ENCODE results near the gene BUD13.

Gene BUD13

GRCh38 chr11:116786966-116787365, 14.2 kb upstream of the BUD13 start:
- peak overlapping the region; percentile 88 to 96 for H3K9ac ChIP-seq (ENCODE audit: low read length in 2 of 2)
- peak overlapping the region; percentile 92 to 94 for H3K4me3 ChIP-seq (ENCODE audit: low read length in 2 of 2)
- peaks cover 42 to 46% of the 10 kb centered on the region in 2 donors for H3K36me3 ChIP-seq (ENCODE audit: control insufficient read depth in 2 of 2, insufficient read depth in 2 of 2, low read length in 2 of 2)
- H3K9me3 ChIP-seq (ENCODE audit: control insufficient read depth in 2 of 2, low read length in 2 of 2): no peaks in the 10 kb centered on the region
- peaks cover 22% of the 10 kb centered on the region for H3K4me1 ChIP-seq (ENCODE audit: control insufficient read depth, insufficient read depth, low read length)
- H3K27ac ChIP-seq (ENCODE audit: low read length): no peak overlapping the region
- H3K27me3 ChIP-seq (ENCODE audit: control insufficient read depth in 1 of 2, insufficient read depth in 2 of 2, low read length in 2 of 2): no peaks in the 10 kb centered on the region

DNA sequence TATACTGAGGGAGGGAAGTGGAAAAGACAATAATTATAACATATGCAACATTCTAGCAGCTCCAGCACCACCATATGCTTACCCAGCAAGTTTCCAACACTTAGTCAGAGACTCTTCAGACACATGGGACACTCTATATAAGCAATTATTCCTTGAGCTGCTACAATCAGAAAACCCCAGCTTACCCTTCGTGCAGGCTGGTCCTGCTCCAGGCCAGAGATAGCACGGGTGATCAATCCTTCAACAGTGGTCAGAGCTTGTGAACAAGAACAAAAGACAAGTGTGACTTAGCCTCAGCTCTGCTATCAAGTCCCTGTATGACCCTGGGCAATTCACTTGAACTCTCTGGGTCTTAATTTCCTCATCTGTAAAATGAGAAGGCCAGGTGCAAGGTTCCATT, 13.5 kb upstream of the BUD13 start:
- H3K4me3 ChIP-seq (ENCODE audit: low read length in 2 of 2): peak overlapping the region in 1 of 2 donors; percentile 92

GRCh38 chr11:116782728-116783127, 9.9 kb upstream of the BUD13 start:
- Histone ChIP-seq H3K27me3 (ENCODE audit: control insufficient read depth in 1 of 2, insufficient read depth in 2 of 2, low read length in 2 of 2) (no peaks in the 10 kb centered on the region), H3K4me1 (ENCODE audit: control insufficient read depth, insufficient read depth, low read length) (peaks cover 9% of the 10 kb centered on the region), H3K9me3 (ENCODE audit: control insufficient read depth in 2 of 2, low read length in 2 of 2) (no peaks in the 10 kb centered on the region), H3K27ac (ENCODE audit: low read length) (no peak overlapping the region), H3K9ac (ENCODE audit: low read length in 2 of 2) (no peak overlapping the region), H3K36me3 (ENCODE audit: control insufficient read depth in 2 of 2, insufficient read depth in 2 of 2, low read length in 2 of 2) (peaks cover 63 to 67% of the 10 kb centered on the region in 2 donors), H3K4me3 (ENCODE audit: low read length in 2 of 2) (no peak overlapping the region)

More for the DNA sequence above, 13.5 kb upstream of the BUD13 start:
- Histone ChIP-seq H3K36me3 (ENCODE audit: control insufficient read depth in 2 of 2, insufficient read depth in 2 of 2, low read length in 2 of 2) (peaks cover 43 to 47% of the 10 kb centered on the region in 2 donors), H3K27ac (ENCODE audit: low read length) (no peak overlapping the region), H3K9me3 (ENCODE audit: control insufficient read depth in 2 of 2, low read length in 2 of 2) (no peaks in the 10 kb centered on the region), H3K27me3 (ENCODE audit: control insufficient read depth in 1 of 2, insufficient read depth in 2 of 2, low read length in 2 of 2) (no peaks in the 10 kb centered on the region), H3K9ac (ENCODE audit: low read length in 2 of 2) (no peak overlapping the region), H3K4me1 (ENCODE audit: control insufficient read depth, insufficient read depth, low read length) (peaks cover 16% of the 10 kb centered on the region)

- H3K27ac ChIP-seq (ENCODE audit: low read length): no peak overlapping the region
- peaks cover under 1% of the 10 kb centered on the region for H3K4me1 ChIP-seq (ENCODE audit: control insufficient read depth, insufficient read depth, low read length)
- H3K9ac ChIP-seq (ENCODE audit: low read length in 2 of 2): no peak overlapping the region
- no peaks in the 10 kb centered on the region for H3K27me3 ChIP-seq (ENCODE audit: control insufficient read depth in 1 of 2, insufficient read depth in 2 of 2, low read length in 2 of 2)
- H3K4me3 ChIP-seq (ENCODE audit: low read length in 2 of 2): no peak overlapping the region
- no peaks in the 10 kb centered on the region for H3K9me3 ChIP-seq (ENCODE audit: control insufficient read depth in 2 of 2, low read length in 2 of 2)
- H3K36me3 ChIP-seq (ENCODE audit: control insufficient read depth in 2 of 2, insufficient read depth in 2 of 2, low read length in 2 of 2): peaks cover 42 to 50% of the 10 kb centered on the region in 2 donors
Measured at GRCh38 chr11:116778556-116778955, 5.8 kb upstream of the BUD13 start.

DNA sequence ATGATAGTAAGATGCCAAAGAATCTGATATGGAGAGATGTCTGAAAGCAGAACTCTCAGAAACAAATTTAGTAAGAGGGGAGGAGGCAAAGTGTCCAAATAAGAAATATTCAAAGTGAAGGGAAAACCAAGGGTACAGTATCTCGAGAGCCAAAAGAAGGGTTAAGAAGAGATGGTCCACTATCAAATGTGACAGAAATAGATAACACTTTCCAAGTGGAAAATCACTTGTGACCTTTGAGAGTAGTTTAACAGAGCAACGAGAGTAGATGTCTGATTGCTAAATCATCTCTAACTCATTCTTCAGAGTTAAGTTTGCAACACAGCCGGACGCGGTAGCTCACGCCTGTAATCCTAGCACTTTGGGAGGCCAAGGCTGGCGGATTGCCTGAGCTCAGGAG, 4.3 kb upstream of the BUD13 start:
- Histone ChIP-seq H3K36me3 (ENCODE audit: control insufficient read depth in 2 of 2, insufficient read depth in 2 of 2, low read length in 2 of 2) (peaks cover 28 to 35% of the 10 kb centered on the region in 2 donors), H3K27me3 (ENCODE audit: control insufficient read depth in 1 of 2, insufficient read depth in 2 of 2, low read length in 2 of 2) (no peaks in the 10 kb centered on the region), H3K9me3 (ENCODE audit: control insufficient read depth in 2 of 2, low read length in 2 of 2) (no peaks in the 10 kb centered on the region), H3K9ac (ENCODE audit: low read length in 2 of 2) (no peak overlapping the region), H3K4me1 (ENCODE audit: control insufficient read depth, insufficient read depth, low read length) (peaks cover 9% of the 10 kb centered on the region), H3K27ac (ENCODE audit: low read length) (no peak overlapping the region), H3K4me3 (ENCODE audit: low read length in 2 of 2) (no peak overlapping the region)

GRCh38 chr11:116776522-116776984, 3.8 kb upstream of the BUD13 start:
- Histone ChIP-seq H3K27ac (ENCODE audit: low read length) (no peak overlapping the region), H3K4me1 (ENCODE audit: control insufficient read depth, insufficient read depth, low read length) (peaks cover 14% of the 10 kb centered on the region), H3K27me3 (ENCODE audit: control insufficient read depth in 1 of 2, insufficient read depth in 2 of 2, low read length in 2 of 2) (no peaks in the 10 kb centered on the region), H3K9ac (ENCODE audit: low read length in 2 of 2) (no peak overlapping the region), H3K4me3 (ENCODE audit: low read length in 2 of 2) (no peak overlapping the region), H3K36me3 (ENCODE audit: control insufficient read depth in 2 of 2, insufficient read depth in 2 of 2, low read length in 2 of 2) (peaks cover 26 to 32% of the 10 kb centered on the region in 2 donors), H3K9me3 (ENCODE audit: control insufficient read depth in 2 of 2, low read length in 2 of 2) (no peaks in the 10 kb centered on the region)

DNA sequence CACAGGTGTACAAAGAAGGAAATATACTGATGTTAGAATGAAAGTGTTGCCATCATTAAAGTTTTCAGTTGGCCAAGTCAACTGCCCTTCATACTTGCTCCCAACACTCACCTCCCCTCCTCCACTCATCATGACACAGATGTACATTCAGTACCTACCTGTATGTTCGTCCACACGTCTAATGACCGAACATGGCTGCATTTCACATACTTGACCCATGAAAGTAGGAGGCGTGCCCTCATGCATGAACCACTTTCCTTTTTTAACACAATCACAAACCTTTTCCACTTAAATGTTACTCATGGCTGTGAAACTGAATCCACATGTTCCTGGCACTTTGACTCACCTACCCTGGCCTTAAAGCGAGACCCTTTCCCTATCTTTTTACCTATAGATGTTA, 3.2 kb upstream of the BUD13 start:
- H3K9me3 ChIP-seq (ENCODE audit: control insufficient read depth in 2 of 2, low read length in 2 of 2): no peaks in the 10 kb centered on the region
- no peaks in the 10 kb centered on the region for H3K27me3 ChIP-seq (ENCODE audit: control insufficient read depth in 1 of 2, insufficient read depth in 2 of 2, low read length in 2 of 2)
- H3K9ac ChIP-seq (ENCODE audit: low read length in 2 of 2): no peak overlapping the region
- peaks cover 26 to 32% of the 10 kb centered on the region in 2 donors for H3K36me3 ChIP-seq (ENCODE audit: control insufficient read depth in 2 of 2, insufficient read depth in 2 of 2, low read length in 2 of 2)
- H3K4me3 ChIP-seq (ENCODE audit: low read length in 2 of 2): no peak overlapping the region
- H3K27ac ChIP-seq (ENCODE audit: low read length): no peak overlapping the region
- peaks cover 14% of the 10 kb centered on the region for H3K4me1 ChIP-seq (ENCODE audit: control insufficient read depth, insufficient read depth, low read length)

GRCh38 chr11:116774661-116775060, 1.9 kb upstream of the BUD13 start:
- H3K9ac ChIP-seq (ENCODE audit: low read length in 2 of 2): no peak overlapping the region

DNA sequence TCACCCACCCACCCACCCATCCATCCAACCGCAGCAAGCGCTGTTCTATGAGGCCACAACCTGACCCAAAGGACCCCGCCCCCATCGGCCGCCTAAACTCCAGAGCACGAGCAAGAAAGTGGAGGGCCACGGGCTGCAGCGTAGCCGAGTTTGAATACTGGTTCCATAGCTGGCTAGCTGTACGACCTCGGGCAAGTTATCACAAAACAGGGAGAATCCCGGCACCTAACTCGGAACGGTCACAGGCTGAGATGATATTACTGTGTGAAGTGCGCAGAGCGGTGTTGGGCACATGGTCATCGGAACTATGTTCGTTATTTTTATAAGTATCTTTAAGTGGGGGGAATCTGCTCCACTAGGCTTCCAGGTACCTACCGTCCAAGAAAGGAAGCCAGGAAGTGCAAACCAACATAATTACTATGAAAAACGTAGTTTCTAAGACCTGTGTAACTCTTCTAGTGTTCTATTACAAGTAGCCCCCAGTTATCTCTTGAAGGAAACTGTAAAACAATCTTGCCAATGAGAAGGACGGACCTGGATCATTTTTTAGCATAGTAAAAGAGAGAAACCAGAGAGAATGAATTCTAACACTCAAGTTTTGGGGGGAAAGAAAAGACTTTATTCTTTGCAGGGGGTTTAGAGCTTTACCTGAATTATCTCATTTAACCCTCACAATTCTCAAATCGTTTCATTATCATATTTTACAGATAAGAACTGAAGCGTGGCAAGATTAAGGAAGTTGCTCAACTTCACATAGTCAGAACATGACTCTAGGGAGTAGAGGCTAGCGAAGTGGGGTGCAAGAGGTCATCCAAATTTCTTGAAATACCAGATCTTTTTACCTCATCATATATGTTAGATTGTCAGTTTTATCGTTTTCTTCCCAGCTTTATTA, 663 bp upstream of the BUD13 start:
- H3K9ac ChIP-seq (ENCODE audit: low read length in 2 of 2): peak overlapping the region; percentile 81 to 84
- H3K27ac ChIP-seq (ENCODE audit: low read length): no peak overlapping the region
- H3K4me3 ChIP-seq (ENCODE audit: low read length in 2 of 2): peak overlapping the region; percentile 92 to 97
- no peaks in the 10 kb centered on the region for H3K27me3 ChIP-seq (ENCODE audit: control insufficient read depth in 1 of 2, insufficient read depth in 2 of 2, low read length in 2 of 2)
- H3K9me3 ChIP-seq (ENCODE audit: control insufficient read depth in 2 of 2, low read length in 2 of 2): no peaks in the 10 kb centered on the region
- peaks cover 16 to 26% of the 10 kb centered on the region in 2 donors for H3K36me3 ChIP-seq (ENCODE audit: control insufficient read depth in 2 of 2, insufficient read depth in 2 of 2, low read length in 2 of 2)
- peaks cover 19% of the 10 kb centered on the region for H3K4me1 ChIP-seq (ENCODE audit: control insufficient read depth, insufficient read depth, low read length)

More at GRCh38 chr11:116774661-116775060, 1.9 kb upstream of the BUD13 start:
- no peaks in the 10 kb centered on the region for H3K9me3 ChIP-seq (ENCODE audit: control insufficient read depth in 2 of 2, low read length in 2 of 2)
- peaks cover 22 to 34% of the 10 kb centered on the region in 2 donors for H3K36me3 ChIP-seq (ENCODE audit: control insufficient read depth in 2 of 2, insufficient read depth in 2 of 2, low read length in 2 of 2)
- no peak overlapping the region for H3K4me3 ChIP-seq (ENCODE audit: low read length in 2 of 2)
- H3K4me1 ChIP-seq (ENCODE audit: control insufficient read depth, insufficient read depth, low read length): peaks cover 19% of the 10 kb centered on the region
- no peaks in the 10 kb centered on the region for H3K27me3 ChIP-seq (ENCODE audit: control insufficient read depth in 1 of 2, insufficient read depth in 2 of 2, low read length in 2 of 2)
- no peak overlapping the region for H3K27ac ChIP-seq (ENCODE audit: low read length)

- H3K36me3 ChIP-seq (ENCODE audit: control insufficient read depth in 2 of 2, insufficient read depth in 2 of 2, low read length in 2 of 2): peaks cover 6 to 13% of the 10 kb centered on the region in 2 donors
- H3K9ac ChIP-seq (ENCODE audit: low read length in 2 of 2): peak overlapping the region; percentile 89 to 91
- peak overlapping the region; percentile 92 to 97 for H3K4me3 ChIP-seq (ENCODE audit: low read length in 2 of 2)
- no peaks in the 10 kb centered on the region for H3K27me3 ChIP-seq (ENCODE audit: control insufficient read depth in 1 of 2, insufficient read depth in 2 of 2, low read length in 2 of 2)
- H3K27ac ChIP-seq (ENCODE audit: low read length): peak overlapping the region; percentile 66
- peaks cover 19% of the 10 kb centered on the region for H3K4me1 ChIP-seq (ENCODE audit: control insufficient read depth, insufficient read depth, low read length)
- H3K9me3 ChIP-seq (ENCODE audit: control insufficient read depth in 2 of 2, low read length in 2 of 2): no peaks in the 10 kb centered on the region
Measured at GRCh38 chr11:116771935-116772334, 852 bp downstream of the BUD13 start.

- no peak overlapping the region for H3K4me3 ChIP-seq (ENCODE audit: low read length in 2 of 2)
- no peaks in the 10 kb centered on the region for H3K9me3 ChIP-seq (ENCODE audit: control insufficient read depth in 2 of 2, low read length in 2 of 2)
- no peak overlapping the region for H3K9ac ChIP-seq (ENCODE audit: low read length in 2 of 2)
- H3K36me3 ChIP-seq (ENCODE audit: control insufficient read depth in 2 of 2, insufficient read depth in 2 of 2, low read length in 2 of 2): peaks cover 39 to 53% of the 10 kb centered on the region in 2 donors
- H3K27ac ChIP-seq (ENCODE audit: low read length): no peak overlapping the region
- no peaks in the 10 kb centered on the region for H3K4me1 ChIP-seq (ENCODE audit: control insufficient read depth, insufficient read depth, low read length)
- no peaks in the 10 kb centered on the region for H3K27me3 ChIP-seq (ENCODE audit: control insufficient read depth in 1 of 2, insufficient read depth in 2 of 2, low read length in 2 of 2)
Measured at GRCh38 chr11:116762132-116762531, 10.7 kb downstream of the BUD13 start.
